Body of pancreas (tissue), 4 donors: ENCODE measurements around the gene PPP1R13B. TPM values are rescaled to one million over a fixed set of nuclear protein-coding genes. Genes with fewer than 3 reads are reported as not detected.

Source experiments
- ATAC-seq: fragments of 150-250 bp; one replicate; pipeline ENCODE4 v1.9.1; 2016
- DNase-seq, 4 donors: peaks; one replicate each; pipeline ENCODE4 v3.0.0-alpha.2; 2019
- H3K27ac ChIP-seq, 4 donors: fragments of 200-600 bp; sonication (generic); 1 replicate in 3 of 4; 2 replicates in 1 of 4; pipeline versions ENCODE4 v1.5.1 to v1.6.1; 2016 to 2019; ENCODE audit warnings: mild to moderate bottlenecking in 1 of 4, mixed read lengths in 1 of 4, moderate library complexity in 1 of 4
- H3K27me3 ChIP-seq, 2 donors: fragments of 200-600 bp; sonication (generic); one replicate each; pipeline ENCODE4 v1.6.0; 2016; ENCODE audit warnings: mild to moderate bottlenecking in 1 of 2
- H3K36me3 ChIP-seq, 2 donors: fragments of 200-600 bp; sonication (generic); replicated peaks in 1 of 2; 2 replicates each; pipeline ENCODE4 v1.5.1; 2016; ENCODE audit warnings: low read depth in 2 of 2; ENCODE audit not compliant: insufficient read depth in 1 of 2
- H3K4me1 ChIP-seq: fragments of 200-600 bp; sonication (generic); one replicate; pipeline ENCODE4 v1.6.0; 2016
- H3K4me3 ChIP-seq, 2 donors: fragments of 200-600 bp; sonication (generic); 1 replicate in 1 of 2; 2 replicates in 1 of 2; pipeline ENCODE4 v1.5.1; 2016 to 2019
- H3K9me3 ChIP-seq, 3 donors: fragments of 200-600 bp; sonication (generic); 1 replicate in 2 of 3; 2 replicates in 1 of 3; pipeline ENCODE4 v1.5.1; 2016
- POLR2A ChIP-seq, 3 donors: fragments of 450-650 bp; IDR thresholded peaks; one replicate each; pipeline ENCODE4 v1.6.1; 2016; ENCODE audit warnings: antibody characterized with exemption in 3 of 3, mild to moderate bottlenecking in 2 of 3
- WGBS, 2 donors: methylation state at CpG; one replicate each; pipeline ENCODE4 v1.1.5; 2017; 5-methylcytosine and 5-hydroxymethylcytosine counted together
- intact Hi-C: fragments of 100-400 bp; cut with DNase I; formaldehyde crosslinking; loops from one replicate; pipeline ENCODE4 v1.15.1; 2023
- total RNA-seq, 2 donors: library from RNA; depleted of rRNA; stranded (reverse); fragments of >200 nt; gene quantifications; one replicate each; pipeline ENCODE4 v1.1.0, GENCODE V29; 2016
- TF ChIP-seq, protein P1 (sequence below), 7 experiments: fragments of 450-650 bp in 4 of 7; fragments of 200-600 bp in 3 of 7; sonication (generic) in 3 of 7; IDR thresholded peaks; one replicate each; pipeline ENCODE4 v1.5.1; 2016 to 2019; ENCODE audit warnings: antibody characterized with exemption in 7 of 7

PPP1R13B gene
- total RNA-seq, 2 donors from 2014 or later = 12.5 to 36.3 TPM

GRCh38 chr14:103728141-103728540 is 119.2 kb downstream of the PPP1R13B start:
- Histone ChIP-seq H3K4me3 (no peak overlapping the region), H3K27ac (no peak overlapping the region), H3K4me1 (peaks cover 74% of the 10 kb centered on the region), H3K36me3 (peaks cover 0 to 3% of the 10 kb centered on the region in 2 donors), H3K9me3 (no peaks in the 10 kb centered on the region), H3K27me3 (no peaks in the 10 kb centered on the region)
- intact Hi-C loops = no loop called here
- ATAC-seq (no peak), DNase-seq (no peak)
- 88 to 92% methylated on average over 5 to 7 of the region's 19 CpGs for WGBS, 2 donors
- TF ChIP-seq, protein P1, sequence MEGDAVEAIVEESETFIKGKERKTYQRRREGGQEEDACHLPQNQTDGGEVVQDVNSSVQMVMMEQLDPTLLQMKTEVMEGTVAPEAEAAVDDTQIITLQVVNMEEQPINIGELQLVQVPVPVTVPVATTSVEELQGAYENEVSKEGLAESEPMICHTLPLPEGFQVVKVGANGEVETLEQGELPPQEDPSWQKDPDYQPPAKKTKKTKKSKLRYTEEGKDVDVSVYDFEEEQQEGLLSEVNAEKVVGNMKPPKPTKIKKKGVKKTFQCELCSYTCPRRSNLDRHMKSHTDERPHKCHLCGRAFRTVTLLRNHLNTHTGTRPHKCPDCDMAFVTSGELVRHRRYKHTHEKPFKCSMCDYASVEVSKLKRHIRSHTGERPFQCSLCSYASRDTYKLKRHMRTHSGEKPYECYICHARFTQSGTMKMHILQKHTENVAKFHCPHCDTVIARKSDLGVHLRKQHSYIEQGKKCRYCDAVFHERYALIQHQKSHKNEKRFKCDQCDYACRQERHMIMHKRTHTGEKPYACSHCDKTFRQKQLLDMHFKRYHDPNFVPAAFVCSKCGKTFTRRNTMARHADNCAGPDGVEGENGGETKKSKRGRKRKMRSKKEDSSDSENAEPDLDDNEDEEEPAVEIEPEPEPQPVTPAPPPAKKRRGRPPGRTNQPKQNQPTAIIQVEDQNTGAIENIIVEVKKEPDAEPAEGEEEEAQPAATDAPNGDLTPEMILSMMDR (IDR thresholded peaks at IDR 0.05) = no peak
- no peak for TF ChIP-seq POLR2A (IDR thresholded peaks at IDR 0.05)

DNA sequence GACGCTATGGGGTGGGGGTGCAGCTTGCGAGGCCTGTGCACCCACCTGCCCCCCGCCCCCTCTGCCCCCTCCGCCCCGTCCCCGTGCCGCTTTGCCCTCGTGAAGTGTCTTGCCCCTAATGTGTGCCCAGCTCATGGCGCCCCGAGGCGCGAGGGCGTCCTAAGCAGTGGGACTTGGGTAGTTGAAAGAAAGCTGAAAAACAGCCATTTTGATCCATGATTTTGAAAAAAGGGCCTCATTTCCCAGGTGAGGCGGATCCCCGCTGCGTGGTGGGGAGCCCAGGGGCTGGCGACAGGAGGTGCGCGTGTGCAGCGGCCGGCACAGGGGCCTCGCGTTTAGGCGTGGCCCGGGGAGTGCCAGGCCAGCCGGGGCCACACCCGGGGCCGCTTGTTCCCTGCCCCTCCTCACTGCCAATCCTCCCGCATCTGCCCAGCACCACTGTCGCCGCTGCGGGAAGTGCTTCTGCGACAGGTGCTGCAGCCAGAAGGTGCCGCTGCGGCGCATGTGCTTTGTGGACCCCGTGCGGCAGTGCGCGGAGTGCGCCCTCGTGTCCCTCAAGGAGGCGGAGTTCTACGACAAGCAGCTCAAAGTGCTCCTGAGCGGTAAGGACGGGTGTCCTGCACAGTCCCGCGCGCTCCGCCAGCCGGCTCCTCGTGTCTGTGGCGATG is 119.9 kb downstream of the PPP1R13B start:
- DNase-seq (peak in 3 of 4 donors; percentile 30 to 61 (median 50)), ATAC-seq (no peak)
- Histone ChIP-seq H3K9me3 (no peaks in the 10 kb centered on the region), H3K4me3 (no peak overlapping the region), H3K4me1 (peaks cover 77% of the 10 kb centered on the region), H3K36me3 (no peaks in the 10 kb centered on the region), H3K27ac (no peak overlapping the region), H3K27me3 (no peaks in the 10 kb centered on the region)
- 68 to 76% methylated on average over 23 to 51 of the region's 53 CpGs for WGBS, 2 donors
- TF ChIP-seq POLR2A (IDR thresholded peaks at IDR 0.05) = no peak
- TF ChIP-seq, protein P1 (IDR thresholded peaks at IDR 0.05) = peak in 3 of 7 experiments; percentile 10 to 19 (median 17)
- intact Hi-C loops = no loop called here

DNA sequence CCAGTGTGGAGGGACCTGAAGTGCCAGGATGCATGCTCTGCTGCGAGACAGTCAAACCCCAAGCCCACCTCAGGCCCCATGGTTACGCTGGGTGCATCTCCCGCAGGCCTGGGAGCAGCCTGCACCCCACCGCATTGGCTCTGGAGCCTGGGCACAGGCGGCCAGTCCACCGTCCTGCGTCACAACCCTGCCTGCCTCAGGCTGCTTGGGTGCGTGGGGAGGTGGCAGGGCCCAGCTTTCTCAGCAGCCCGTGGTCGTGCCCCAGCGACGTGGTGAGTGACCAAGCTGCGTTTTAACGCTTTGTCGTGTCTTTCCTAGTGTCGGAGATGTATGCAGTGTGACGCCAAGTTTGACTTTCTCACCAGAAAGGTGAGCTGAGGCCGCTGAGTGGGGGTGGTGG is 120.9 kb downstream of the PPP1R13B start:
- ATAC-seq (no peak), DNase-seq (no peak)
- TF ChIP-seq, protein P1 (IDR thresholded peaks at IDR 0.05) = no peak
- no peak for TF ChIP-seq POLR2A (IDR thresholded peaks at IDR 0.05)
- intact Hi-C loops = no loop called here
- Histone ChIP-seq H3K27ac (no peak overlapping the region), H3K4me1 (peaks cover 77% of the 10 kb centered on the region), H3K9me3 (no peaks in the 10 kb centered on the region), H3K27me3 (no peaks in the 10 kb centered on the region), H3K4me3 (no peak overlapping the region), H3K36me3 (no peaks in the 10 kb centered on the region)
- WGBS, 2 donors = 85 to 93% methylated on average over 9 to 15 of the region's 18 CpGs

GRCh38 chr14:103725739-103726395 is 121.5 kb downstream of the PPP1R13B start:
- H3K4me1 ChIP-seq = peaks cover 72% of the 10 kb centered on the region
- intact Hi-C loops = no loop called here
- no peaks in the 10 kb centered on the region for H3K27me3 ChIP-seq
- peak in 2 of 4 donors; percentile 51 to 67 for DNase-seq
- no peak for ATAC-seq
- no peak for TF ChIP-seq POLR2A (IDR thresholded peaks at IDR 0.05)
- TF ChIP-seq, protein P1 (IDR thresholded peaks at IDR 0.05) = no peak
- H3K4me3 ChIP-seq = no peak overlapping the region
- H3K9me3 ChIP-seq = no peaks in the 10 kb centered on the region
- 69 to 82% methylated on average over 3 to 16 of the region's 16 CpGs for WGBS, 2 donors
- no peaks in the 10 kb centered on the region for H3K36me3 ChIP-seq
- peak overlapping the region in 1 of 4 donors; percentile 3 for H3K27ac ChIP-seq
